Measurements from ENCODE around the gene HTATIP2. TPM values are rescaled to one million over a fixed set of nuclear protein-coding genes. Genes with fewer than 3 reads are reported as not detected.

The HTATIP2 gene
- total and polyA plus RNA-seq, 4 donors, result 9.3 to 69.3 (median 39.6) TPM

DNA sequence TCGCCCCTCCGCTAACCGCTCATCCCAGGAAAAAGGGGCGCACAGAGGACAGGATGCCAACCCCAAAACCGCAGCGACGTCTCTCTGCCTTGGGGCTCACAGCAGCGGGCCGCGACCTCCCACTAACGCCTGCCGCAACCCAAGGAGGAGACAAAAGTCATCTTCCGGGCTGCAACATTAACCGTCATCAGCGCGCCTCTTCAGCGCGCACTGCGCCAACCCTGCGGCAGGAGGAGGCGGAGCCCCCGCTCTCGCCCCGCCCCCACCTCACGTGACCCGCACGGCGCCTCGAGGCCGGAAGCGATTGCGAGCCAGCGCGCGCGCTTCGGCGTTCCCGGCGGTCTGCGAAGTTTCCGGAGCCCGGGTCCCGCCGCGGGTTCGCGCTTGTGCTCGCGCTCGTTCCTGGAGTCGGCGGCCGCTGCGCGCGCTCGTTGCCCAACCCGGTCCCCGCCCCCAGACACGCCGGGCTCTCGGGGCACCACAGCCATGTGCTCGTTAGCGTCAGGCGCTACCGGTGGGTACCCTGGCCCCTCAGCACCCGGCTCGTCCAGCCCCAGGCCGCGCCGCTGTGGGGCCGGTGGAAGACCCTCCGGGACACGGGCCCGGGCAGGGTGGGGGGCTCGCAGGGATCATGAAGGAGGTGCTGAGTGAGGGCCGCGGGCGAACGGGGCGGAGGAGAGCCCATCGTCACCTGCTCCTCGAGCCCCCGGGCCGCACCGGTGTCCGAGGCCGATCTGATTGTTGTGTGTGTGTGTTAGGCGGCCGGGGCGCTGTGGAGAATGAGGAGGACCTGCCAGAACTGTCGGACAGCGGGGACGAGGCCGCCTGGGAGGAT lies 24.0 kb downstream of the HTATIP2 start, which contains the start of gene PRMT3:
Gene PRMT3, plus strand, starts transcription at position 456 of the 835 bp plus-strand sequence. Its CDS starts 31 bp downstream, at position 487.
- WGBS, 2 donors, result 0 to 1% methylated on average over 94 to 96 of the region's 96 CpGs
- Histone ChIP-seq H3K9ac (ENCODE audit: insufficient read depth in 1 of 2, low read length in 2 of 2) (peak within 1 kb of the TSS; percentile 21 to 80), H3K4me3 (peak within 1 kb of the TSS; percentile 93), H3K27me3 (ENCODE audit: control insufficient read depth in 3 of 3, insufficient read depth in 3 of 3, low read length in 2 of 3) (no peaks in the 10 kb centered on the region), H3K4me1 (ENCODE audit: control insufficient read depth in 5 of 5, insufficient read depth in 5 of 5, low read length in 5 of 5) (peaks cover 0 to 13% (median 4%) of the 10 kb centered on the region in 5 donors), H3K9me3 (ENCODE audit: control insufficient read depth in 4 of 4, insufficient read depth in 3 of 4, low read length in 3 of 4) (no peaks in the 10 kb centered on the region), H3K27ac (ENCODE audit: low read depth in 1 of 2, low read length in 1 of 2) (peak within 1 kb of the TSS; percentile 75 to 93), H3K36me3 (ENCODE audit: control insufficient read depth in 4 of 4, insufficient read depth in 4 of 4, low read length in 4 of 4) (peaks cover 0 to 11% (median 2%) of the 10 kb centered on the region in 4 donors)
- TF ChIP-seq, protein P1, sequence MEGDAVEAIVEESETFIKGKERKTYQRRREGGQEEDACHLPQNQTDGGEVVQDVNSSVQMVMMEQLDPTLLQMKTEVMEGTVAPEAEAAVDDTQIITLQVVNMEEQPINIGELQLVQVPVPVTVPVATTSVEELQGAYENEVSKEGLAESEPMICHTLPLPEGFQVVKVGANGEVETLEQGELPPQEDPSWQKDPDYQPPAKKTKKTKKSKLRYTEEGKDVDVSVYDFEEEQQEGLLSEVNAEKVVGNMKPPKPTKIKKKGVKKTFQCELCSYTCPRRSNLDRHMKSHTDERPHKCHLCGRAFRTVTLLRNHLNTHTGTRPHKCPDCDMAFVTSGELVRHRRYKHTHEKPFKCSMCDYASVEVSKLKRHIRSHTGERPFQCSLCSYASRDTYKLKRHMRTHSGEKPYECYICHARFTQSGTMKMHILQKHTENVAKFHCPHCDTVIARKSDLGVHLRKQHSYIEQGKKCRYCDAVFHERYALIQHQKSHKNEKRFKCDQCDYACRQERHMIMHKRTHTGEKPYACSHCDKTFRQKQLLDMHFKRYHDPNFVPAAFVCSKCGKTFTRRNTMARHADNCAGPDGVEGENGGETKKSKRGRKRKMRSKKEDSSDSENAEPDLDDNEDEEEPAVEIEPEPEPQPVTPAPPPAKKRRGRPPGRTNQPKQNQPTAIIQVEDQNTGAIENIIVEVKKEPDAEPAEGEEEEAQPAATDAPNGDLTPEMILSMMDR (IDR thresholded peaks at IDR 0.05; ENCODE audit: control extremely low read depth, extremely low read depth), result no peak
- ATAC-seq (ENCODE audit: insufficient read depth, low FRiP score) (peak; percentile 96), DNase-seq (peak; percentile 97 to 99 (median 97))

DNA sequence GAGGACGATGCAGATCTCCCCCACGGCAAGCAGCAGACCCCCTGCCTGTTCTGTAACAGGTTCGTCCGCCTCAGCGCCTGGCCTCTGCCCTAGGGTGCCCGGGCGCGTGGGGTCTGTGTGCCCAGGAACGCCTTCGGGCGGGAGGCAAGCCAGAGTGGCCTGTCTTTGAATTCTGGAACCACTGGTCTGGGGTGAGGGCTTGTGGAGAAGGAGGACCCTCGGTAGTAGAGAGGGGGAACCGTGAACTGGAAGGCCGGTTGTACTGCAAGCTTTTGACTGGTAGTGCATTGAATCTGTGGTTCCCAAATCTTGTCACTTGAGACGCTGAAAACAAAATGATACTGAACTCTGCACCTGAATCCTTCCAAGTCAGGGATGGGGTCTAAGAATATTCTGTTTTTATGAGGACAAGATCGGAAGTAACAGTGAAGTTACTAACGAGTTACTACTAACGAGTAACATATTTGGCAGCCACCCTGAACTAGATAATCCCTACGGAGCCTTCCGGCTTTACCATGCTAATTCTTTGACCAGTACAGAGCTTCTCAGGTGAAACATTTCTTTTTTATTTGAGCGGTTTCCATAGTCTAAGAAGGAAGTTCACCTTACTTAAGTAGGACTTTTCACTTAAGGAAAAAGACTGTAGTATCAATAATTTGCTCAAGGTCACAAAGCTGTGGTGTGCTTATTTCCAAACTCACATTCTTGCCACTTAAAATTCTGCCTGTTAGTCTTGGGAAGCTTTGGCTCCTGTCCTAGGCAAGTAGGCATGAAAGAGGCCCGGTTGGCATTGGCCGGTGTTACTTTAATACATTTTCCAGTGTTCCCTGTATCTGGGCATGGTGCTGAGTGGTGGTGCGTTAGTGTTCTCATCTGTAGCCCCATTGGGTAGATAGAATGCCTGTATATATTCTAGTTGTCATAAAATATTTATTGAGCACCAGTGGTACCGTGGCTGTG lies 24.9 kb downstream of the HTATIP2 start:
- peaks cover 0 to 7% (median 0%) of the 10 kb centered on the region in 4 donors for H3K36me3 ChIP-seq (ENCODE audit: control insufficient read depth in 4 of 4, insufficient read depth in 4 of 4, low read length in 4 of 4)
- TF ChIP-seq, protein P1 (IDR thresholded peaks at IDR 0.05; ENCODE audit: control extremely low read depth, extremely low read depth), result no peak
- no peaks in the 10 kb centered on the region for H3K9me3 ChIP-seq (ENCODE audit: control insufficient read depth in 4 of 4, insufficient read depth in 3 of 4, low read length in 3 of 4)
- H3K27me3 ChIP-seq (ENCODE audit: control insufficient read depth in 3 of 3, insufficient read depth in 3 of 3, low read length in 2 of 3), result no peaks in the 10 kb centered on the region
- DNase-seq (peak in 1 of 3 donors; percentile 38), ATAC-seq (ENCODE audit: insufficient read depth, low FRiP score) (no peak)
- peak overlapping the region; percentile 21 to 80 for H3K9ac ChIP-seq (ENCODE audit: insufficient read depth in 1 of 2, low read length in 2 of 2)
- peak overlapping the region; percentile 75 to 89 for H3K27ac ChIP-seq (ENCODE audit: low read depth in 1 of 2, low read length in 1 of 2)
- H3K4me3 ChIP-seq, result peak overlapping the region; percentile 93
- WGBS, 2 donors, result 17 to 20% methylated on average over 25 of the region's 25 CpGs
- peaks cover 0 to 13% (median 4%) of the 10 kb centered on the region in 5 donors for H3K4me1 ChIP-seq (ENCODE audit: control insufficient read depth in 5 of 5, insufficient read depth in 5 of 5, low read length in 5 of 5)

DNA sequence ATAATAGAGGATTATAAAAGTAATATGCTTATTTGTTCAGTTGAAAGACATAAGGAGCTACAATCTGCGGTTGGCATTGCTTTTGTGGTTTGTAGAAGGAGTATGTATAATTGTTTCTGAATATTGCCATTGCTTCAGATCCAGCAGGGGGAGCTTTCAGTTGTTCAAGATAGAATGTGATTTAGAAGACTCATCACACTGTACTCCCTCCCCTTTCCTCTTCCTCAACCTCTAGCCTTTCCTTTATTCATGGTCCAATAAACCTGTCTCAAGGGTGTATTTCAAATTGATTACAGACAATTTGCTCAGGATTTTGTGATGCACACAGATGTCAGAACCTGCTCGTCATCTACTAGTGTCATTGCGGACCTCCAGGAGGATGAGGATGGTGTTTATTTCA lies 33.8 kb downstream of the HTATIP2 start:
- Histone ChIP-seq H3K9me3 (ENCODE audit: control insufficient read depth in 4 of 4, insufficient read depth in 3 of 4, low read length in 3 of 4) (no peaks in the 10 kb centered on the region), H3K4me3 (no peak overlapping the region), H3K27ac (ENCODE audit: low read depth in 1 of 2, low read length in 1 of 2) (no peak overlapping the region), H3K27me3 (ENCODE audit: control insufficient read depth in 3 of 3, insufficient read depth in 3 of 3, low read length in 2 of 3) (no peaks in the 10 kb centered on the region), H3K9ac (ENCODE audit: insufficient read depth in 1 of 2, low read length in 2 of 2) (no peak overlapping the region), H3K36me3 (ENCODE audit: control insufficient read depth in 4 of 4, insufficient read depth in 4 of 4, low read length in 4 of 4) (peaks cover 0 to 15% (median 10%) of the 10 kb centered on the region in 4 donors), H3K4me1 (ENCODE audit: control insufficient read depth in 5 of 5, insufficient read depth in 5 of 5, low read length in 5 of 5) (no peaks in the 10 kb centered on the region)
- peak in 2 of 3 donors; percentile 18 to 32 for DNase-seq
- TF ChIP-seq, protein P1 (IDR thresholded peaks at IDR 0.05; ENCODE audit: control extremely low read depth, extremely low read depth), result no peak
- 80 to 81% methylated on average over 3 of the region's 3 CpGs for WGBS, 2 donors
- no peak for ATAC-seq (ENCODE audit: insufficient read depth, low FRiP score)

All from lung (tissue), 12 donors.